Cardiac muscle cell (in vitro differentiated cells and primary cell): ENCODE results near the gene MEGF11. TPM values are rescaled to one million over a fixed set of nuclear protein-coding genes. Genes with fewer than 3 reads are reported as not detected.
A peak's percentile ranks its signal among the peaks of the same experiment; 100 is the strongest.

ENCODE experiments used
- DNase-seq, 2 donors: peaks; one replicate each; pipeline versions ENCODE4 v3.0.0 to v3.0.0-alpha.2; 2010 to 2017; ENCODE audit warnings: low read depth in 1 of 2, low spot score in 1 of 2
- H3K27ac ChIP-seq: fragments of 200-600 bp; sonication (generic); 2 replicates; pipeline ENCODE4 v1.5.1; 2016
- H3K27me3 ChIP-seq: fragments of 200-600 bp; sonication (generic); 2 replicates; pipeline ENCODE4 v1.6.0; 2016; ENCODE audit warnings: control low read depth
- H3K36me3 ChIP-seq: fragments of 200-600 bp; sonication (generic); 2 replicates; pipeline ENCODE4 v1.5.1; 2016; ENCODE audit warnings: control low read depth
- H3K4me1 ChIP-seq: fragments of 200-600 bp; sonication (generic); 2 replicates; pipeline ENCODE4 v1.8.1; 2017; ENCODE audit warnings: low read depth, mild to moderate bottlenecking, mixed run types
- H3K4me3 ChIP-seq: fragments of 200-600 bp; sonication (generic); 2 replicates; pipeline ENCODE4 v1.5.1; 2016; ENCODE audit warnings: mild to moderate bottlenecking
- H3K9me3 ChIP-seq: fragments of 200-600 bp; sonication (generic); 2 replicates; pipeline ENCODE4 v1.5.1; 2017; ENCODE audit warnings: low read depth, mild to moderate bottlenecking, control low read depth
- polyA plus RNA-seq: library from polyadenylated mRNA; unstranded; fragments of >200 nt; fragmentation: Nextera tagmentation; extraction: Ambion mirVana; gene quantifications from 2 replicates; pipeline ENCODE4 v1.2.1, GENCODE V29; 2016
- total RNA-seq: library from RNA; depleted of rRNA; stranded (reverse); fragments of >200 nt; gene quantifications from 2 replicates; pipeline ENCODE4 v1.2.3, GENCODE V29; 2016
- TF ChIP-seq, protein P1 (sequence below): IDR thresholded peaks from 2 replicates; pipeline ENCODE4 v1.5.1; 2012; ENCODE audit warnings: low read depth, mild to moderate bottlenecking, low read length

Gene MEGF11
- total and polyA plus RNA-seq, 2 experiments from 2014 or later, result 0.30 TPM; not detected in 1

- Histone ChIP-seq H3K4me1 (no peaks in the 10 kb centered on the region), H3K36me3 (no peaks in the 10 kb centered on the region), H3K27ac (no peak overlapping the region), H3K9me3 (no peaks in the 10 kb centered on the region), H3K27me3 (peaks cover 4% of the 10 kb centered on the region), H3K4me3 (no peak overlapping the region)
- TF ChIP-seq, protein P1, sequence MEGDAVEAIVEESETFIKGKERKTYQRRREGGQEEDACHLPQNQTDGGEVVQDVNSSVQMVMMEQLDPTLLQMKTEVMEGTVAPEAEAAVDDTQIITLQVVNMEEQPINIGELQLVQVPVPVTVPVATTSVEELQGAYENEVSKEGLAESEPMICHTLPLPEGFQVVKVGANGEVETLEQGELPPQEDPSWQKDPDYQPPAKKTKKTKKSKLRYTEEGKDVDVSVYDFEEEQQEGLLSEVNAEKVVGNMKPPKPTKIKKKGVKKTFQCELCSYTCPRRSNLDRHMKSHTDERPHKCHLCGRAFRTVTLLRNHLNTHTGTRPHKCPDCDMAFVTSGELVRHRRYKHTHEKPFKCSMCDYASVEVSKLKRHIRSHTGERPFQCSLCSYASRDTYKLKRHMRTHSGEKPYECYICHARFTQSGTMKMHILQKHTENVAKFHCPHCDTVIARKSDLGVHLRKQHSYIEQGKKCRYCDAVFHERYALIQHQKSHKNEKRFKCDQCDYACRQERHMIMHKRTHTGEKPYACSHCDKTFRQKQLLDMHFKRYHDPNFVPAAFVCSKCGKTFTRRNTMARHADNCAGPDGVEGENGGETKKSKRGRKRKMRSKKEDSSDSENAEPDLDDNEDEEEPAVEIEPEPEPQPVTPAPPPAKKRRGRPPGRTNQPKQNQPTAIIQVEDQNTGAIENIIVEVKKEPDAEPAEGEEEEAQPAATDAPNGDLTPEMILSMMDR, result no peak
- DNase-seq, result no peak
Measured at GRCh38 chr15:65958835-65959234, 294.7 kb downstream of the MEGF11 start.

DNA sequence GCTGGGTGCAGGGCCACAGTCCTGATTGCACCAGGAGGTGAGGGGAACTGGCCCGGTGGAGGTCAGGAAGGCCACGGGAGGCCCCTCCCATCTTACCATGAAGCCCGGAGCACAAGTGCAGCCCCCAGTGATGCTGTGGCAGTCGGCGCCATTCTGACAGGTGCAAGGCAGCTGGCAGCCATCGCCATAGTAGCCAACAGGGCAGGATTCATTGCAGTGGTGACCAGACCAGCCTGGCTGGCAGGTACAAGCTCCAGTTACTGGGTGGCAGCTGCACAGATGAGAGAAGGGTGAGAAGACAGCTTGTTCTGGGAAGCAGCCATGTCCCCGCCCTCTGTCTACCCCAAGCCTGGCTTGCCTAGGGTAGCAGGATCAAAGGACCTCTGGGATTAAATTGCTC, 296.1 kb downstream of the MEGF11 start:
- H3K4me3 ChIP-seq, result no peak overlapping the region
- TF ChIP-seq, protein P1, result no peak
- peaks cover 4% of the 10 kb centered on the region for H3K27me3 ChIP-seq
- H3K36me3 ChIP-seq, result no peaks in the 10 kb centered on the region
- H3K9me3 ChIP-seq, result no peaks in the 10 kb centered on the region
- DNase-seq, result no peak
- H3K4me1 ChIP-seq, result no peaks in the 10 kb centered on the region
- H3K27ac ChIP-seq, result no peak overlapping the region

DNA sequence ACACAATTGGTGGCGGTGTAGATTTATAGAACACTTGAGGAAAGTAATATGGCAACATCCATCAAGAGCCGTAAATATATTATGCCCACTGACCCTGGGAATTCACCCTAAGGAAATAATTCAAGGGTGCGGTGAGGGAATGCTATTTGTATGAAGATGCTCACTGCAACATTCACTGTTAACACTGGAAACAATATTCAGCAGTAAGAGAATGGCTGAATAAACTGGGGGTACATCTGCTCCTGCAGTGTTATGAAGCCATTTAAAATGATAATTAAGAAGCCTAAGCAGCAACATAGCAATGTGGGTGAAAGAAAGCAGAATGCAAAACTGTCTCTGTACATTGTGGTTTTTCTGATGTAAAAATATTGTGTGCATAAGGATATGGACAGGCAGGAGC, 296.7 kb downstream of the MEGF11 start:
- TF ChIP-seq, protein P1, result no peak
- H3K36me3 ChIP-seq, result no peaks in the 10 kb centered on the region
- H3K4me3 ChIP-seq, result no peak overlapping the region
- H3K4me1 ChIP-seq, result no peaks in the 10 kb centered on the region
- no peak for DNase-seq
- H3K27me3 ChIP-seq, result peaks cover 4% of the 10 kb centered on the region
- H3K9me3 ChIP-seq, result no peaks in the 10 kb centered on the region
- no peak overlapping the region for H3K27ac ChIP-seq

DNA sequence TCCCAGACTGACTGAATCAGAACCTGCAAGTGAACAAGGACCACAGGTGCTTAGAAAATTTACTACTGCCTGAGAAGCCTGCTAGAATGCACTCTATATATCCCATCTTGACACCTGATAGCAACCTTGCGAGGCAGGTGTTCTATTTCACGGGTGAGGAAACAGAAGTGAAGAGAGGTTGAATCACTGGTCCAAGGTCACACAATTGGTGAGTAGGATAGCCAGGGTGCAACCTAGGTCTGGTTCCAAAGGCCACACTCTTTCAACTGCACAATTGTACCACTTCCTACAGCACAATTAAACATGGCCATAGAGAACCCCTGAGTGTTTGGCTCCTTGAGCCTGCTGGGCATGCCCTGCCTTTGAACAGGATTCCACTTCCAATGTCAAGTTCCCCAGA, 297.2 kb downstream of the MEGF11 start:
- H3K9me3 ChIP-seq, result no peaks in the 10 kb centered on the region
- H3K27ac ChIP-seq, result no peak overlapping the region
- H3K36me3 ChIP-seq, result no peaks in the 10 kb centered on the region
- peaks cover 3% of the 10 kb centered on the region for H3K27me3 ChIP-seq
- no peaks in the 10 kb centered on the region for H3K4me1 ChIP-seq
- no peak overlapping the region for H3K4me3 ChIP-seq
- TF ChIP-seq, protein P1, result no peak
- DNase-seq, result no peak

GRCh38 chr15:65954289-65954741, 299.2 kb downstream of the MEGF11 start:
- H3K9me3 ChIP-seq, result no peaks in the 10 kb centered on the region
- H3K4me3 ChIP-seq, result no peak overlapping the region
- TF ChIP-seq, protein P1, result no peak
- H3K4me1 ChIP-seq, result no peaks in the 10 kb centered on the region
- no peaks in the 10 kb centered on the region for H3K36me3 ChIP-seq
- H3K27me3 ChIP-seq, result no peaks in the 10 kb centered on the region
- peak in 1 of 2 donors; percentile 74 for DNase-seq
- no peak overlapping the region for H3K27ac ChIP-seq

DNA sequence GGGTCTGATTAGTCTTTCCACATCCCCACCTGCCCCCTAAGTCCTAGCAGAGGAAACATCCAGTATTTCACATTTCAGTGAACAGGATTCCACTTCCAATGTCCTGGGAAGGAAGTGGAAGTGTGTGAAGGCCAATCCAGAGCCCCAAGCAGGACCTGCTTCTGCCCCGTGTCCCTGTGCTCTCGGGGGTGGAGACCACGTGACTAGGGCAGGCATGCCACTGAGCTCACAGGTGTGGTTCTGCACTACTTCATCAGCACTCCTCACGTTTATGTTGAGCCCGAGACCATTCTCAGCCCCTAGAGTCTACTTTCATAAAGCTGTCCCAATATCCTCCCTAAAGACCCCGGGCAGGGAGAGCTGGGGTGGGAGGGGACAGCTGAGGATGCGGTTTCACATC, 299.9 kb downstream of the MEGF11 start:
- no peak overlapping the region for H3K27ac ChIP-seq
- H3K9me3 ChIP-seq, result no peaks in the 10 kb centered on the region
- TF ChIP-seq, protein P1, result no peak
- H3K4me1 ChIP-seq, result no peaks in the 10 kb centered on the region
- H3K36me3 ChIP-seq, result no peaks in the 10 kb centered on the region
- no peaks in the 10 kb centered on the region for H3K27me3 ChIP-seq
- no peak overlapping the region for H3K4me3 ChIP-seq
- DNase-seq, result no peak
